Uterus (tissue), 4 donors: ENCODE data around the gene DET1. TPM values are rescaled to one million over a fixed set of nuclear protein-coding genes. Genes with fewer than 3 reads are reported as not detected.

Experiments used
- DNase-seq, 2 donors: peaks; one replicate each; pipeline ENCODE4 v3.0.0-alpha.2; 2019 to 2020
- H3K27ac ChIP-seq, 2 donors: fragments of 200-600 bp; sonication (generic); 1 replicate in 1 of 2; 2 replicates in 1 of 2; pipeline ENCODE4 v1.5.1; 2016 to 2018
- H3K27me3 ChIP-seq, 2 donors: fragments of 200-600 bp; sonication (generic); one replicate each; pipeline ENCODE4 v1.5.1; 2018 to 2019; ENCODE audit warnings: control low read depth in 1 of 2
- H3K36me3 ChIP-seq, 2 donors: fragments of 200-600 bp; sonication (generic); one replicate each; pipeline ENCODE4 v1.5.1; 2019; ENCODE audit warnings: control low read depth in 1 of 2
- H3K4me1 ChIP-seq, 2 donors: fragments of 200-600 bp; sonication (generic); one replicate each; pipeline ENCODE4 v1.5.1; 2018 to 2019; ENCODE audit warnings: control low read depth in 1 of 2
- H3K4me3 ChIP-seq, 2 donors: fragments of 200-600 bp; sonication (generic); 1 replicate in 1 of 2; 2 replicates in 1 of 2; pipeline ENCODE4 v1.5.1; 2018 to 2019; ENCODE audit warnings: mild to moderate bottlenecking in 1 of 2
- H3K9me3 ChIP-seq, 2 donors: fragments of 200-600 bp; sonication (generic); one replicate each; pipeline ENCODE4 v1.5.1; 2019; ENCODE audit warnings: control low read depth in 1 of 2
- CTCF ChIP-seq, 4 experiments: fragments of 200-600 bp in 2 of 4; fragments of 450-650 bp in 2 of 4; sonication (generic) in 2 of 4; IDR thresholded peaks; one replicate each; pipeline ENCODE4 v1.5.1; 2016 to 2019; ENCODE audit warnings: antibody characterized with exemption in 4 of 4, mild to moderate bottlenecking in 2 of 4, moderate library complexity in 1 of 4
- POLR2A ChIP-seq, 2 donors: fragments of 450-650 bp; IDR thresholded peaks; one replicate each; pipeline ENCODE4 v1.6.1; 2016; ENCODE audit warnings: antibody characterized with exemption in 2 of 2, mild to moderate bottlenecking in 1 of 2, moderate library complexity in 1 of 2
- intact Hi-C: fragments of 100-400 bp; cut with DNase I; formaldehyde crosslinking; loops from one replicate; pipeline ENCODE4 v1.15.1; 2023; ENCODE audit warnings: low total_unique reads
- total RNA-seq, 4 donors: library from RNA; depleted of rRNA in 3 of 4; stranded (reverse); fragments of >200 nt in 3 of 4; gene quantifications; one replicate each; pipeline versions ENCODE4 v1.1.0 to v1.2.4, GENCODE V29; 2014 to 2023
- donor health status: DM: yes; HTN: yes; CAD: no.

The DET1 gene
- total RNA-seq, 4 donors from 2014 or later: 4.1 to 20.4 (median 10.7) TPM

GRCh38 chr15:88513195-88513594 is 33.3 kb downstream of the DET1 start:
- Histone ChIP-seq H3K27ac (no peak overlapping the region), H3K9me3 (no peaks in the 10 kb centered on the region), H3K27me3 (no peaks in the 10 kb centered on the region), H3K4me3 (no peak overlapping the region), H3K36me3 (peaks cover 0 to 3% of the 10 kb centered on the region in 2 donors), H3K4me1 (no peaks in the 10 kb centered on the region)
- no peak for TF ChIP-seq POLR2A (IDR thresholded peaks at IDR 0.05)
- TF ChIP-seq CTCF (IDR thresholded peaks at IDR 0.05): no peak
- intact Hi-C loops: no loop called here
- no peak for DNase-seq

- peaks cover 0 to 3% of the 10 kb centered on the region in 2 donors for H3K36me3 ChIP-seq
- no peaks in the 10 kb centered on the region for H3K4me1 ChIP-seq
- no peak overlapping the region for H3K27ac ChIP-seq
- no peaks in the 10 kb centered on the region for H3K9me3 ChIP-seq
- intact Hi-C loops: no loop called here
- no peak overlapping the region for H3K4me3 ChIP-seq
- DNase-seq: no peak
- no peaks in the 10 kb centered on the region for H3K27me3 ChIP-seq
- no peak for TF ChIP-seq CTCF (IDR thresholded peaks at IDR 0.05)
Observed at GRCh38 chr15:88512601-88513000, 33.9 kb downstream of the DET1 start.

GRCh38 chr15:88512078-88512477 is 34.4 kb downstream of the DET1 start:
- Histone ChIP-seq H3K36me3 (peaks cover 0 to 3% of the 10 kb centered on the region in 2 donors), H3K4me1 (no peaks in the 10 kb centered on the region), H3K4me3 (no peak overlapping the region), H3K9me3 (no peaks in the 10 kb centered on the region), H3K27ac (no peak overlapping the region), H3K27me3 (no peaks in the 10 kb centered on the region)
- intact Hi-C loops: no loop called here
- TF ChIP-seq CTCF (IDR thresholded peaks at IDR 0.05) (no peak), POLR2A (IDR thresholded peaks at IDR 0.05) (no peak)
- DNase-seq: no peak

- H3K9me3 ChIP-seq: no peaks in the 10 kb centered on the region
- no peak for TF ChIP-seq POLR2A (IDR thresholded peaks at IDR 0.05)
- TF ChIP-seq CTCF (IDR thresholded peaks at IDR 0.05): no peak
- H3K4me1 ChIP-seq: no peaks in the 10 kb centered on the region
- no peak for DNase-seq
- H3K27ac ChIP-seq: no peak overlapping the region
- no peak overlapping the region for H3K4me3 ChIP-seq
- H3K36me3 ChIP-seq: peaks cover 0 to 3% of the 10 kb centered on the region in 2 donors
- H3K27me3 ChIP-seq: no peaks in the 10 kb centered on the region
- intact Hi-C loops: no loop called here
Observed at GRCh38 chr15:88511161-88511560, 35.3 kb downstream of the DET1 start.

- no peaks in the 10 kb centered on the region for H3K4me1 ChIP-seq
- TF ChIP-seq POLR2A (IDR thresholded peaks at IDR 0.05) (no peak), CTCF (IDR thresholded peaks at IDR 0.05) (no peak)
- no peak overlapping the region for H3K27ac ChIP-seq
- no peak for DNase-seq
- no peaks in the 10 kb centered on the region for H3K27me3 ChIP-seq
- peaks cover 0 to 3% of the 10 kb centered on the region in 2 donors for H3K36me3 ChIP-seq
- no peak overlapping the region for H3K4me3 ChIP-seq
- intact Hi-C loops: no loop called here
- no peaks in the 10 kb centered on the region for H3K9me3 ChIP-seq
Observed at GRCh38 chr15:88509964-88510363, 36.5 kb downstream of the DET1 start.
